Measurements from ENCODE around the gene IGLL5.
"Not testable (repeated sequence)": the region's sequence is repeated elsewhere in the genome, so short reads cannot be mapped to it uniquely, and the experiment has no call there.

The IGLL5 gene

GRCh38 chr22:22916952-22917290 lies 29.3 kb downstream of the IGLL5 start:
- no peak for DNase-seq

DNA sequence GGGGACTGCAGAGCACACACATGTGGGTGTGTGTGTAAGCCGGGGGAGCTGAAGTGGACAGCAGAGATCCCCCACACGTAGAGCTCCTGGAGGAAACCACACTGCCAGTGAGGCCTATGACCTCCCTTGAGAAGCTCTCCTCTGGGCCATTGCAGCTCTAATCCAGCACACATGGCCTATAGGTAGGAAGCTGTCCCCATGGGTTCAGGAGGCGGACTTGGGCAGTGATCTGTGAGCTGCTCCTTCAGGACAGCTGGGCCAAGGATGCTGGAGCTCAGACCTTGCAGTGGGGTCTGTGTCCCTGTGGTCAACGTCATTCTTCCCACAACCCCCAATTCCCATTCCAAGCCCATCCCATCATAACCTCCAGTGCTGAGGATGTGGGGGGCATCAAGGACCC lies 29.8 kb downstream of the IGLL5 start:
- DNase-seq: no peak

DNA sequence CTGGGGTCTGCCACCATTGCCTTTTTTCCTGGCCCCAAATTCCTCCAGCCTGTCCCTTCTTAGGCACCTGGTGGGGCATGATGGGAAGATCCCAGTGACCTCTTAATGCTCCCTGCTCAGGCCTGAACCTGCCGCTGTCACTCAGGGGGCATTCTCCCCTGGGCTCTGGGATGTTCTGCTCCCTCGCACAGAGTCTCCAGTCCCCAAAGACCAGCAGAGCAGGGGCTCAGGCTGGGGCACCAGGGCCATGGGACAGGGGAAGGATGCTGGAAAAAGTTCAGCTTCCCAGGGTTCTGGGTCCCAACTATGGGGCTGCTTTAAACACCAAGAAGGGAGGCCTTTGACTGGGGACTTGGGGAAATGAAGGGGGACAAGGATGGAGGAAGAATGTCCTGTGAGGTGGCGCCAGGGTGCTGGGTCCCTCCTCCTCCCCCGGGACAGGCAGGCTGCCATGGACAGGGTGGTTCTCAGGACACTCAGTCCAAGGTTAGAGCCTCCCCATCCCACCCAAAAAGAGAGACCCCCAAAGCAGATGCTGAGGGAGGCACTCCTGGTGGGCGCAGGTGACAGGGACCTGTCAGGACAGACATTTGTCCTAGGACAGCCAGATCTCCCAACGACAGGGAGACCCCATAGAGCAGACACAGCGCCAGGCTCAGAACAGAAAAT lies 30.8 kb downstream of the IGLL5 start:
- no peak for DNase-seq

GRCh38 chr22:22919041-22919440 lies 31.4 kb downstream of the IGLL5 start:
- no peak for DNase-seq

- DNase-seq: no peak
Observed at GRCh38 chr22:22920104-22920654, 32.6 kb downstream of the IGLL5 start.

DNA sequence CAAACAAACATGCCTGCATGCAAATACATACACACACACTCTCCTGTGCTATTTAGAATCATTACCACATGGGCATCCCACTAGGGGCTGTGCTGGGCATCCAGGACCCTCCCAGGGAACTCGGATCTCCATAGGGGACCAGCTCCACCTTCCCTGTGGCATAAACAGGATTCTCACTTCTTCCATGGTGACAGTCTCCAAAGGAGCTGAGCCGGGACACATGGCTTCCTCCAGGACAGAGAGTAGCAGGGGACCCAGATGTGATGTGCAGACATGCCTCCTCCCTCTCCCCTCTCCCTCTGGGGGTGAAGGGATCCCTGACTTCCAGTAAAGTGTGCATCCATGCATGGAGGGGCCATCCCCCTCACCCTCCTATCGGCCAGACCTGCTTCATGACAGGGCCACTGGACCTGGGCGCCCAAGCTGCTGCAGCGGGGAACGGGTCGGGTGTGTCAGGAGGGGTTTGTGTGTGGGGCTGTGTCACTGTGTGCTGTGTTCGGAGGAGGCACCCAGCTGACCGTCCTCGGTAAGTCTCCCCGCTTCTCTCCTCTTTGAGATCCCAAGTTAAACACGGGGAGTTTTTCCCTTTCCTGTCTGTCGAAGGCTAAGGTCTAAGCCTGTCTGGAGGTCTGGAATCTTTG lies 33.4 kb downstream of the IGLL5 start:
- no peak for DNase-seq

DNA sequence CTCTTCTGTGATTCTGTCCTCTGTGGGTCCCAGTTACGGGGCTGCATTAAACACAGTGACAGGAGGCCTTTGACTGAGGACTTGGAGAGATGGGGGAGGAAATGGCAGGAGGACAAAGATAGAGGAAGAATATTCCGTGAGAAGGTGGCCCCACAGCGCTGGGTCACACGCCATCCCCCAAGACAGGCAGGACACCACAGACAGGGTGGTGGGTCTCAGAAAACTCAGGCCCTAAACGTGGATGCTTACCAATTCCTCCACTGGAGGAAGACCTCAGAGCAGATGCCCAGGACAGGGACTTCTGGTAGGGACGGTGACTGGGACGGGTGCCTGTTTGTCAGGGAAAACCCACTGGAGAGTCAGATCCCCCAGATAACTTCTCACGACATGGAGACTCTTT lies 34.0 kb downstream of the IGLL5 start:
- no peak for DNase-seq

DNA sequence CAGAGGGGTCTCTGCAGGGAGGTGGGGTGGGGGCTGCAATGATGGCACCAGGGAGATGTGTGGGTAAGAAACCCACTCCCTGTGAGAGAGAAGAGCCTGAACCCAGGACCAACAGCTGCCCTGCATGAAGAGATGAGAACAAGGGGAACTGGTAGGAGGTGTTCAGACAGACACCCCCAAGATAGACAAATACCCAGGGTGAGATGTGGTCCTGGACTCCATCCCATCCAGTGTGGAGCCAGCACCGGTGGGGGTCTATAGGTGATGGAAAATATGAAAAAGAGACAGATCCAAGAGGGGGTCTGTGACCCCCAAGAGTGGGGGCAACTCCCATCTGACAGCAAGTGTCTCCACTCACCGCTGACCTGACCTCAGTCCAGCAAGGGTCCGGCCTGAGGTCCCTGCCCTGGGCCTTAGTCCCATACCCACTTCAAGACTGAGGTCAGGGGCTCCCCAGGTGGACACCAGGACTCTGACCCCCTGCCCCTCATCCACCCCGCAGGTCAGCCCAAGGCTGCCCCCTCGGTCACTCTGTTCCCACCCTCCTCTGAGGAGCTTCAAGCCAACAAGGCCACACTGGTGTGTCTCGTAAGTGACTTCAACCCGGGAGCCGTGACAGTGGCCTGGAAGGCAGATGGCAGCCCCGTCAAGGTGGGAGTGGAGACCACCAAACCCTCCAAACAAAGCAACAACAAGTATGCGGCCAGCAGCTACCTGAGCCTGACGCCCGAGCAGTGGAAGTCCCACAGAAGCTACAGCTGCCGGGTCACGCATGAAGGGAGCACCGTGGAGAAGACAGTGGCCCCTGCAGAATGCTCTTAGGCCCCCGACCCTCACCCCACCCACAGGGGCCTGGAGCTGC lies 34.7 kb downstream of the IGLL5 start:
- not testable (repeated sequence) for DNase-seq

GRCh38 chr22:22922954-22923319 lies 35.3 kb downstream of the IGLL5 start:
- DNase-seq: no peak

DNA sequence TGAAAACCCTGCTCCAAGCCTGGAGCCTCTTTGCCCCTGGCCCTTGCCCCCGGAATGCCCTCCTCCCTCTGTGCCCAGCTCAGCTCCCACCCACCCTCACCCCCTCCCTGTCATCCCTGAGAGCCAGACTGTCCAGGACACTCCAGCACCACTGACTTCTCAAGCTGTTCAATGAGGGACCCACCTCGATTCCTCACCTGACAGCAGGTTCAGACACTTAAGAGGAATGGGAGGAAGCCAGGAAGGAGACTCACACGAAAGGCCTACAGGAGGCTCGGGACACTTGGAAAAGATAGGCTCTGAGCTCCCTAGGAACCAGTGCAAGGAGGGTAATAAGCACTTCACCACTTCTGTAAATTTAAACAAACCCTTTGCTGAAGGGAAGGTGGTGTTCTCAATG lies 35.8 kb downstream of the IGLL5 start:
- no peak for DNase-seq

DNA sequence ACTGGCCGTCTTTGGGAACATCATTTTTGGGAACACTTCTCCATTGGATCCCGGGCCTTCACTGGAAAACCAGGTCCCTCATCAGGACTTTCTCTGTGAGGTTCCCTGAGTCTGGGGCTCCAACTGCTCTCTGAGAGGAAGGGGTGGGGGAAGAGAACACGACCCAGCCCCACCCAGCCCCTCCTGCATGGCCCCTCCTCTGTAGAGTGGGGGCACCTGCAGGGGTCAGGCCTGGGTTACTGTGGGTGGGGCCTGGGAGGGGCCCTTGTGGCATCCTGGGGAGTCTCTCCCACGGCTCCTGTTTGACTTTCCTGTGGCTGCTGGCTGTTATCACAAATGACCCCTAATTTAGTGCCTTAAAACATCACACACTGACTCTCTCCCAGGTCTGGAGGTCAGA lies 36.3 kb downstream of the IGLL5 start:
- no peak for DNase-seq

- no peak for DNase-seq
Observed at GRCh38 chr22:22924369-22925145, 36.9 kb downstream of the IGLL5 start.

DNA sequence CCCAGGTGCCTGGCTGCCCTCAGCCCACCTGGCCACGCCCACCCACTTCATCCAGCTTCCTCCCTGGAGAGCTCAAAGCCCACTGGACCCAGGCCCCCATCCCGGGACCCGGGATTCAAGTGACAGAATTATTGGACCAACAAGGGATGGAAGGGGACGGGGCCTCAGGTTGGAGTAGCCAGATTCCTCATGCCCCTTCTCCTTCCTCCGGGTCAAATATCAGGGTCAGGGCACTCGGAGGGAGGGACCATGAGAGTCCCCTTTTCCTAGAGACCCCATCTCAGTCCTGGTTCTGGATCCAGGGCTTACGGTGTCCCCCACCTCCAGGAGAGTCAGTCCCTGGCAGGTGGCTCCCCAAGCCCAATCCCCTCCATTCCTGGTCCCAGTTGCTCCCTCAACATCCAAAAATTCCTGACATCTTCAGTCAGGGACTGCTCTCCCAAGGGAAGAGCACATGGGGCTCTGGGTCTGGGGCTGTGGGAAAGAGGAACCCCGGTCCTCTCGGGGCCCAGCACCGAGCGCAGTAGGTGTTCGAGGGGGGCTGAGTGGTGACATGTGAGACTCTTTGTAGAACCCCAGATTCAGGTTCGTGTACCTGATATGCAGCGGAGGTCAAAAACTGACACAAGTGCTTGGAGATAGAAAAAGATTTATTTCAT lies 37.7 kb downstream of the IGLL5 start:
- DNase-seq: no peak

DNA sequence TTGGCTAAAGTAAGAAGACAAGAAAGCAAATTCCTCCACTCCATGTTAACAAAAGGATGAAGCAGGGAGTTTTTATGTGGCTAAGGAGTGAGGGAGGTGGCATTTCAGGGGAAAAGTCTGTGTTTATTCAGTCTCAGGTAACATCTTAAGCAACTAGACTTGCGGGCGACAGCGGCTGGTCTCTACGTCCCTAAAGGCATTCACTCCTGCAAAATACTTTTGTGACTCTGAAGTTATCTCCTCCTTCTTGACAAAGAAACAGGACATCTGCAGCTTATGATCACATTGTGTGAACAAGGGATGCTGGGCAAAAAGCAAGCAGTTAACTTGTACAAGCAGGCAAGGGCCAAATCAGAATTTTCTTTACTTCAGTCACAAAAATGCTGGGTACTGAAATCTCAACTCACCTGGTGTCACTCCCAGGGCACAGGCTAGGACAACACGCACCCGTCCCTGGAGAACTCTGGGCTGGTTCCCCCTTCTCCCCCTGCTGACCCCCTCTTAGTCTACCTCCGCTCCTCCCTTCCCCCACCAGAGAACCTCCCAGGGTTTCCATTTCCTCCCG lies 38.3 kb downstream of the IGLL5 start:
- DNase-seq: no peak

- DNase-seq: no peak
Observed at GRCh38 chr22:22926370-22927195, 39.0 kb downstream of the IGLL5 start.

- DNase-seq: no peak
Observed at GRCh38 chr22:22927196-22927887, 39.7 kb downstream of the IGLL5 start.

GRCh38 chr22:22927888-22928665 lies 40.5 kb downstream of the IGLL5 start:
- no peak for DNase-seq

GRCh38 chr22:22928666-22929380 lies 41.2 kb downstream of the IGLL5 start:
- peak; percentile 78 for DNase-seq

Measured in CD4-positive, alpha-beta T cell treated with Interleukin-21 for 1 hour (primary cell).